Progenitor cell of endocrine pancreas (in vitro differentiated cells): ENCODE measurements around the gene MT1A. TPM values are rescaled to one million over a fixed set of nuclear protein-coding genes. Genes with fewer than 3 reads are reported as not detected.

Experiments used
- DNase-seq: peaks from one replicate; pipeline ENCODE4 v3.0.0; 2021; ENCODE audit warnings: low spot score; ENCODE audit not compliant: unreplicated experiment
- H3K27ac Mint-ChIP-seq: 2 replicates; pipeline ENCODE4 v1.8.0; 2021; ENCODE audit warnings: mild to moderate bottlenecking, moderate library complexity, mixed read lengths
- H3K27me3 Mint-ChIP-seq: 2 replicates; pipeline ENCODE4 v1.8.0; 2021; ENCODE audit warnings: mixed read lengths
- H3K36me3 Mint-ChIP-seq: 2 replicates; pipeline ENCODE4 v1.8.0; 2022; ENCODE audit warnings: mixed read lengths; ENCODE audit not compliant: insufficient read depth
- H3K4me1 Mint-ChIP-seq: 2 replicates; pipeline ENCODE4 v1.8.0; 2021; ENCODE audit warnings: low read depth, mixed read lengths
- H3K4me3 Mint-ChIP-seq: 2 replicates; pipeline ENCODE4 v1.8.0; 2021; ENCODE audit warnings: low read depth, mild to moderate bottlenecking, moderate library complexity, mixed read lengths
- H3K9me3 Mint-ChIP-seq: 2 replicates; pipeline ENCODE4 v1.8.0; 2021; ENCODE audit warnings: low read depth, mixed read lengths
- CTCF ChIP-seq: fragments of 200-600 bp; sonication (generic); IDR thresholded peaks from one replicate; pipeline ENCODE4 v1.5.0; 2021; ENCODE audit warnings: antibody characterized with exemption, mild to moderate bottlenecking; ENCODE audit not compliant: unreplicated experiment
- total RNA-seq: library from RNA; stranded (reverse); gene quantifications from 2 replicates; pipeline ENCODE4 v1.2.1, GENCODE V29; 2021

The MT1A gene
- total RNA-seq, 1 donor from 2014 or later: not detected

GRCh38 chr16:56607675-56608042, 30.8 kb upstream of the MT1A start:
- Mint-ChIP-seq H3K27me3 (peaks cover 79% of the 10 kb centered on the region), H3K4me3 (no peak overlapping the region), H3K27ac (no peak overlapping the region), H3K4me1 (peaks cover 6% of the 10 kb centered on the region), H3K9me3 (no peaks in the 10 kb centered on the region), H3K36me3 (no peaks in the 10 kb centered on the region)
- no peak for TF ChIP-seq CTCF
- DNase-seq: no peak

GRCh38 chr16:56608043-56608875, 30.2 kb upstream of the MT1A start, which contains the start of gene MT2A:
Gene MT2A, plus strand, starts transcription at chr16:56608584. Its CDS starts 72 bp downstream, at chr16:56608656.
- TF ChIP-seq CTCF: no peak
- peaks cover 6% of the 10 kb centered on the region for H3K4me1 Mint-ChIP-seq
- peaks cover 82% of the 10 kb centered on the region for H3K27me3 Mint-ChIP-seq
- H3K4me3 Mint-ChIP-seq: peak within 1 kb of the TSS; percentile 56
- H3K27ac Mint-ChIP-seq: no peak within 1 kb of the TSS
- H3K9me3 Mint-ChIP-seq: no peaks in the 10 kb centered on the region
- no peaks in the 10 kb centered on the region for H3K36me3 Mint-ChIP-seq
- peak; percentile 62 for DNase-seq

- no peak for DNase-seq
- Mint-ChIP-seq H3K36me3 (no peaks in the 10 kb centered on the region), H3K27ac (no peak overlapping the region), H3K27me3 (peaks cover 84% of the 10 kb centered on the region), H3K9me3 (no peaks in the 10 kb centered on the region), H3K4me1 (peaks cover 6% of the 10 kb centered on the region), H3K4me3 (peak overlapping the region; percentile 56)
- no peak for TF ChIP-seq CTCF
Measured at GRCh38 chr16:56608876-56609462, 29.5 kb upstream of the MT1A start.

- H3K27me3 Mint-ChIP-seq: peaks cover 87% of the 10 kb centered on the region
- no peaks in the 10 kb centered on the region for H3K36me3 Mint-ChIP-seq
- DNase-seq: no peak
- peak overlapping the region; percentile 56 for H3K4me3 Mint-ChIP-seq
- H3K4me1 Mint-ChIP-seq: peaks cover 6% of the 10 kb centered on the region
- H3K9me3 Mint-ChIP-seq: no peaks in the 10 kb centered on the region
- no peak overlapping the region for H3K27ac Mint-ChIP-seq
- no peak for TF ChIP-seq CTCF
Measured at GRCh38 chr16:56609463-56609921, 29.0 kb upstream of the MT1A start.

- Mint-ChIP-seq H3K9me3 (no peaks in the 10 kb centered on the region), H3K27me3 (peaks cover 87% of the 10 kb centered on the region), H3K36me3 (no peaks in the 10 kb centered on the region), H3K4me3 (no peak overlapping the region), H3K27ac (no peak overlapping the region), H3K4me1 (peaks cover 6% of the 10 kb centered on the region)
- no peak for DNase-seq
- no peak for TF ChIP-seq CTCF
Measured at GRCh38 chr16:56610017-56610608, 28.4 kb upstream of the MT1A start.
